Measurements from ENCODE around the gene EYA3.

EYA3 gene

DNA sequence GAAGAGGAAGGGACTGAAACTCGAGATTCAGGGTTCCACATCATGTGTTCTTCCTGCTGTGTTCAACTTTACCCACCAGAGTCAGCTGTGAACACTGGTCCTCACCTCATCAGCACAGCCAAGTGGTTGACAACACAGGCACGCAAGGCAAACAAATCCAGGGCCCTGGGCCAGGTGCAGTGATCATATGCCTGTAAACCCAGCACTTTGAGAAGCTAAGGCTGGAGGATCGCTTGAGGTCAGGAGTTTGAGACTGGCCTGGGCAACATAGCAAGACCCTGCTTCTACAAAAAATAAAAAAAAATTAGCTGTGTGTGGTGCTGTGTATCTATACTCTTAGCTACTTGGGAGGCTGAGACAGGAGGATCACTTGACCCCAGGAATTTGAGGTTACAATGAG is 137.0 kb downstream of the EYA3 start:
- no peak for TF ChIP-seq ZFX (IDR thresholded peaks at IDR 0.05; ENCODE audit: borderline replicate concordance)
- TF ChIP-seq, protein P1, sequence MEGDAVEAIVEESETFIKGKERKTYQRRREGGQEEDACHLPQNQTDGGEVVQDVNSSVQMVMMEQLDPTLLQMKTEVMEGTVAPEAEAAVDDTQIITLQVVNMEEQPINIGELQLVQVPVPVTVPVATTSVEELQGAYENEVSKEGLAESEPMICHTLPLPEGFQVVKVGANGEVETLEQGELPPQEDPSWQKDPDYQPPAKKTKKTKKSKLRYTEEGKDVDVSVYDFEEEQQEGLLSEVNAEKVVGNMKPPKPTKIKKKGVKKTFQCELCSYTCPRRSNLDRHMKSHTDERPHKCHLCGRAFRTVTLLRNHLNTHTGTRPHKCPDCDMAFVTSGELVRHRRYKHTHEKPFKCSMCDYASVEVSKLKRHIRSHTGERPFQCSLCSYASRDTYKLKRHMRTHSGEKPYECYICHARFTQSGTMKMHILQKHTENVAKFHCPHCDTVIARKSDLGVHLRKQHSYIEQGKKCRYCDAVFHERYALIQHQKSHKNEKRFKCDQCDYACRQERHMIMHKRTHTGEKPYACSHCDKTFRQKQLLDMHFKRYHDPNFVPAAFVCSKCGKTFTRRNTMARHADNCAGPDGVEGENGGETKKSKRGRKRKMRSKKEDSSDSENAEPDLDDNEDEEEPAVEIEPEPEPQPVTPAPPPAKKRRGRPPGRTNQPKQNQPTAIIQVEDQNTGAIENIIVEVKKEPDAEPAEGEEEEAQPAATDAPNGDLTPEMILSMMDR (IDR thresholded peaks at IDR 0.05): no peak

DNA sequence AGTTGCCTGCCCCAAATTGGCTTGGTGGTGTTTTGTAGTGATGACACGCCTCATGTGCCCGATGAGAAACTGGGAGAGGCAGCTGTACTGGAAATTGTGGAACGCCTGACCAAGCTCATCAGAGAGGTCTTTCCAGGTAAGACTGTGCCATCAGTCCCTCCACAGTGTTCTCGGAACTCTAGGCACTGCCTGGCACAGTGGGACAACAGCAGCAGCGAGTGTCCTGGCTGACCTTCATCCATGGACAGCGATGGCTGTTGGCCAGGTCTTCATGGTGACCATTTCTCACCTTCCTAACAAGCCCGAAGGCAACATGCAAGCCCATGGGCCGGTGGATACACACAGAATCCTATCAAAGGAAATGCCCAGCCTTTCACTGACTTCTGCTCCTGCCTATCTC is 139.4 kb downstream of the EYA3 start:
- TF ChIP-seq ZFX (IDR thresholded peaks at IDR 0.05; ENCODE audit: borderline replicate concordance): no peak
- TF ChIP-seq, protein P1 (IDR thresholded peaks at IDR 0.05): no peak
- H3K27ac ChIP-seq: no peak overlapping the region

More for the DNA sequence above, 137.0 kb downstream of the EYA3 start:
- no peak overlapping the region for H3K27ac ChIP-seq

DNA sequence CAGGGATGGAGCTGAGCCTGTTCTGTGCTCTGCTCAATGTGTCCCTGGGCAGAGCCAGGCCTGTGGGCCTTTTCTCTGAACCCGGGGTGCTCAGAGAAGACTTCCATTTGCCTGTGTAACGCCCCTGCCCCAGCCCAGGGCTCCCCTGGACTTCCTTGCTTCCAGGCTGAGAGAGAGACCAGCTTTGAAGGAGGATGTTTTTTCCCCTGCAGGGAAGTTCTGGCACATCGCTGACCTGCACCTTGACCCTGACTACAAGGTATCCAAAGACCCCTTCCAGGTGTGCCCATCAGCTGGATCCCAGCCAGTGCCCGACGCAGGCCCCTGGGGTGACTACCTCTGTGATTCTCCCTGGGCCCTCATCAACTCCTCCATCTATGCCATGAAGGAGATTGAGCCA is 143.4 kb downstream of the EYA3 start:
- TF ChIP-seq ZFX (IDR thresholded peaks at IDR 0.05; ENCODE audit: borderline replicate concordance): no peak
- TF ChIP-seq, protein P1 (IDR thresholded peaks at IDR 0.05): no peak
- H3K27ac ChIP-seq: no peak overlapping the region

DNA sequence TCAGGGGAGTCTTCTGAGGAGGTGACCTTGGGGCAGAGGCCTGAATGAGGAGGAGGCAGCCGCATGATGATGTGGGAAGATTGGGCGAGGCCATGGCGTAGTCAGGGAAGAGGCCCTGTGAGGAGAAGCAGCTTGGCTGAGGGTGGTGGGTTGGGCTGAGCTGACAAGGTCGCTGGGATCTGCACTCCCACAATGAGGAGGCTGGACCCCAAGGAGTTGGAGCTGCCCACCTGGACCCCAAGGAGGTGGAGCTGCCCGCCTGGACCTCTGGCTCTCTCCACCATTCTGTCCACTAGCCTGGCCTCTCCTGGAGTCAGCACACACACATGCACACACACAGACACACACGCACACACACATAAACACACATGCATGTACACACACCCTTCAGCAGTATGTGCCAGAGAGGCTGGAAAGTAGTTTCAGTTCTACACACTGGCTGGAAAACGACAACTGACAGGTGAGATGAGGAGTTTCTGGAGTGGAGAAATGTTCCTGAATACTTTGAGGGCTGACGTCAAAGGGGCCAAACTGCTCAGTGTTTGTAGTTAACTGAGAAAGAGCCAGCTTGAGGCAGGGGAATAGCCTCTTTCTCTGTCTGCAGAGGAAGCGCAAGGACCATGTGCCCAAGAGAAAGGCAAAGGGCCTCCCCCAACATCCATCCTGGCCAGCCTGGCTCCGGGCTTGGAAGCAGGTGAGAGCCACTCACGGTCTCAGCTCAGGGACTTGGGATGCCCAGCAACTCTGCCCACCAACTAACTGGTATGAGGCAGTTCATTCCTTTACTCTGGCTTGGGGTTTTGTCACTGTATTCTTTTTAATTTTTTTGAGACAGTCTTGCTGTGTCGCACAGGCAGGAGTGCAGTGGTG is 146.5 kb downstream of the EYA3 start:
- TF ChIP-seq ZFX (IDR thresholded peaks at IDR 0.05; ENCODE audit: borderline replicate concordance): no peak
- TF ChIP-seq, protein P1 (IDR thresholded peaks at IDR 0.05): no peak
- no peak overlapping the region for H3K27ac ChIP-seq

DNA sequence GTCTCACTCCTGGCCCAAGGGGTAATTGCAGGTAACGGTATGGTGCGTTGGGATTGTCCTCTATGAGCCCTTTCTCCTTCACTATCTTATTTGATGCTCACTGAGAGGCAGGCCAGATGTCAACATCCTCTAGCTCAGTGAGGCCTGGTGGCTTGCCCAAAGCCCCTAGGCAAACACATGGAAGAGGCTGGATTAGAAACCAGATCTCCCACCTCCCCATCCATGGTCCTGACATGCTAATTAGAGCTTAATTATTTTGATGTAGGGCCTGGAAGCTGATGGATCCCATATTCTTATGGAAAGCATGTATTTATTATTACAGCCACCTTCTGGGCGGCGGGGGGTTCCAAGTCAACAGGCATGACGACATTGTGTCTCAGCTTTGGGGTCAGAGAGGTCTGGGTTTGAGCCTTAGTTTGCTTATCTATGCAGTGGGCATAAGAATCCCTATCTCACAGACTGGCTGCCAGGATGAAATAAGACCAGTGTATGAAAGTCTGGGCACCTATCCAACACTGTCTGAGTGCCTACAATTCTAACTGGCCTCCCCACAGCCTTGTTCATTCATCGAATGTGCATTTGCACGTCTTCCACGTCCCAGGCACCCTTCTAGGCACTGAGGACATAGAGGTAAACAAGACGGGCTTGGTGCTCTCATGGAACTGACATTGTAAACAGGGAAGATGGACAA is 147.4 kb downstream of the EYA3 start:
- no peak for TF ChIP-seq ZFX (IDR thresholded peaks at IDR 0.05; ENCODE audit: borderline replicate concordance)
- TF ChIP-seq, protein P1 (IDR thresholded peaks at IDR 0.05): no peak
- H3K27ac ChIP-seq: no peak overlapping the region

DNA sequence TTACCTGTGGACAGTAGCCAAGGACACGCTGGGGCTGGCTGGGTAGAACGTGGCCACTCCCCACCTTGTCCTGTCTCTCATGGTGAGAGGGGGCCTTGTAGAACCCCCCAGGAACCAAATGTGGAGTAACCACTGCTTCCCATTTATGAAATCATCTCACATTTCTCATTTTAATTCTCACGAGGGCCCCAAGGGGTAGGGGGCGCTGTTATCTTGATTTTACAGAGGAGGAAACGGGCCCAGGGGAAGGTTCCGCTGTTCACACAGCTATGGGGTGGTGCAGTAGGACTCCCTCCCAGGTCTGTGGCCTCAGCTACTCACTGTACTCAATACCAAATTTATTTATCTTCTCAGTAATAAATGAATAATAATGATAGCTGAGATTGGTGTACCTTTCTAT is 148.1 kb downstream of the EYA3 start:
- no peak overlapping the region for H3K27ac ChIP-seq
- TF ChIP-seq ZFX (IDR thresholded peaks at IDR 0.05; ENCODE audit: borderline replicate concordance): no peak
- TF ChIP-seq, protein P1 (IDR thresholded peaks at IDR 0.05): peak; percentile 22; the same call in 1 of the 2 replicates

DNA sequence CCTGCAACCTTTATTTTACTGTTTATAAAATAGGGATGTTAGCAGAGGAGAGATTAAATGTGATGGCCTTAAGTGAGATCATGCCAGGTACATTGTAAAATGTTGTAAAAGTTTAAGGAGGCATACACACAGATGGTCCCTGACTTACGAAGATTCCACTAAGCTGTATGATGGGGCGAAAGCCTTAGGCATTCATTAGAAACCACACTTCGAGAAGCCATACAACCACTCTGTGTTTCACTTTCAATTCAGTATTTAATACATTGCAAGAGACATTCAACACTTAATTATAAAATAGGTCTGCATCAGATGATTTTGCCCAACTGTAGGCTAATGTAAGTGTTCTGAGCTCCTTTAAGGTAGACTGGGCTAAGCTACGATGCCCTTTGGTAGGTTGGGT is 149.9 kb downstream of the EYA3 start:
- H3K27ac ChIP-seq: no peak overlapping the region
- TF ChIP-seq, protein P1 (IDR thresholded peaks at IDR 0.05): no peak
- TF ChIP-seq ZFX (IDR thresholded peaks at IDR 0.05; ENCODE audit: borderline replicate concordance): no peak

Data from 22Rv1 (cell line).